ENCODE data around the gene TAF11.

GRCh38 chr6:34897130-34897529 lies 9.3 kb upstream of the TAF11 start:
- TF ChIP-seq, protein P1, sequence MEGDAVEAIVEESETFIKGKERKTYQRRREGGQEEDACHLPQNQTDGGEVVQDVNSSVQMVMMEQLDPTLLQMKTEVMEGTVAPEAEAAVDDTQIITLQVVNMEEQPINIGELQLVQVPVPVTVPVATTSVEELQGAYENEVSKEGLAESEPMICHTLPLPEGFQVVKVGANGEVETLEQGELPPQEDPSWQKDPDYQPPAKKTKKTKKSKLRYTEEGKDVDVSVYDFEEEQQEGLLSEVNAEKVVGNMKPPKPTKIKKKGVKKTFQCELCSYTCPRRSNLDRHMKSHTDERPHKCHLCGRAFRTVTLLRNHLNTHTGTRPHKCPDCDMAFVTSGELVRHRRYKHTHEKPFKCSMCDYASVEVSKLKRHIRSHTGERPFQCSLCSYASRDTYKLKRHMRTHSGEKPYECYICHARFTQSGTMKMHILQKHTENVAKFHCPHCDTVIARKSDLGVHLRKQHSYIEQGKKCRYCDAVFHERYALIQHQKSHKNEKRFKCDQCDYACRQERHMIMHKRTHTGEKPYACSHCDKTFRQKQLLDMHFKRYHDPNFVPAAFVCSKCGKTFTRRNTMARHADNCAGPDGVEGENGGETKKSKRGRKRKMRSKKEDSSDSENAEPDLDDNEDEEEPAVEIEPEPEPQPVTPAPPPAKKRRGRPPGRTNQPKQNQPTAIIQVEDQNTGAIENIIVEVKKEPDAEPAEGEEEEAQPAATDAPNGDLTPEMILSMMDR (IDR thresholded peaks at IDR 0.05), result no peak
- no peak for TF ChIP-seq POLR2A (IDR thresholded peaks at IDR 0.05)
- TF ChIP-seq POLR2AphosphoS5 (IDR thresholded peaks at IDR 0.05), result no peak
- TF ChIP-seq EP300 (IDR thresholded peaks at IDR 0.05), result no peak

Measured in upper lobe of left lung (tissue), 4 donors.